Activated CD4-positive, alpha-beta T cell treated with anti-CD3 and anti-CD28 coated beads, Interleukin-2, Interleukin-6, amounts not matched to agents 100 ng/mL and 50 ng/mL, durations not matched to agents 16 hours and 8 hours (primary cell): Measurements from ENCODE around the gene UBE2V1.
"Not testable (repeated sequence)": the region's sequence is repeated elsewhere in the genome, so short reads cannot be mapped to it uniquely, and the experiment has no call there.

ENCODE experiments used
- DNase-seq: peaks from one replicate; pipeline ENCODE4 v3.0.0-alpha.2; 2020

The UBE2V1 gene

DNA sequence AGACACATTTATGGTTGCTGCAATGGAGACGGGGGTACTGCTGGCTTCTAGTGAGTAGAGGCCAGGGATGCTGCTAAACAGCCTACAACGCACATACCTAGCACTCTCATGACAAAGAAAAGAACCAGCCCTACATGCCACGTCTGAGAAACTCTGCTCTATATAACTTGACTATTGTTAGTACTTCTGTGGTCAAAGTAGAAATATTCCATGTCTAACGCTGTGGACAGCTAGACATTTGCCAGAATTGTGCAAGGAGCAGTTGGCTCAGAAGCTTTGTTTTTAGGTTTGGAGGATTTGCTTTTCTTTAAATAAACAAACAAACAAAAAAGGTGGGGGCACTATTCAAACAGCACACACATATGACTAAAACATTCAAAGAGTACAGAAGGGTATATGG is 20.5 kb downstream of the UBE2V1 start:
- no peak for DNase-seq

DNA sequence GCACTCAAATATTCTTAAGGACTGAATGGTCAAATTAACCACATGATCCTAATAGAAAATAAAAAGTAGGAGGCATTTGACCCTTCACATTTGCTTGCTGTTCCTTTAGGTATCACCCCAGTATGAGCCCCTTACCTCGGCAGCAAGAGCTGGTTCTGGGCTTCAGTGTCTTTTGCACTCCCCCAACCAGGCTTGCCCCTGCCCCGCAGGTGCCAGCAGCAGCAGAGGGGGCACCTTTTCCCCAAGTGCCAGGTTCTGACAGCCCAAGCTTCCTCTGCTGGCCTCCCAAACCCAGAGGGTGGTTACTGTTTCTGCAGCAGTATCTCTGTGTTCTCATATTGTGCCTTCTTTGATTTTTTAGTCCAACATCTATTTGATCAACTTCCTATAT is 23.2 kb downstream of the UBE2V1 start:
- DNase-seq = no peak

- no peak for DNase-seq
These were observed 23.7 kb downstream of the UBE2V1 start for GRCh38 chr20:50089140-50089786.

DNA sequence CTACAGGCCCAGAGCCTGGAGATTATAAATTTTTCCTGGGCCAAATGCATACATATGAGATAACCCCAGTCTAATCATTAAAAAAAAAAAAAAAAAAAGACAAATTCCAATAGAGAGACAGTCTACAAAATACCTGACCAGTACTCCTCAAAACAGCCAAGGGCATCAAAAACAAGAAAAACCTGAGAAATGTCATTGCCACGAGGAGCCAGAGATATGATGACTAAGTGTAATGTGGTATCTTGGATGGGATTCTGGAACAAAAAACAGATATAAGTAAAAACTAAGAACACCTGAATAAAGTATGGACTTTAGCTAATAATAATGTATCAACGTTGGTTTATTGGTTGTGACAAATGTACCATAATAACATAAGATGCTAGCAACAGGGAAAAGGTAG is 24.9 kb downstream of the UBE2V1 start:
- no peak for DNase-seq

- peak; percentile 62 for DNase-seq
These were observed 27.2 kb downstream of the UBE2V1 start for GRCh38 chr20:50085481-50086365.

DNA sequence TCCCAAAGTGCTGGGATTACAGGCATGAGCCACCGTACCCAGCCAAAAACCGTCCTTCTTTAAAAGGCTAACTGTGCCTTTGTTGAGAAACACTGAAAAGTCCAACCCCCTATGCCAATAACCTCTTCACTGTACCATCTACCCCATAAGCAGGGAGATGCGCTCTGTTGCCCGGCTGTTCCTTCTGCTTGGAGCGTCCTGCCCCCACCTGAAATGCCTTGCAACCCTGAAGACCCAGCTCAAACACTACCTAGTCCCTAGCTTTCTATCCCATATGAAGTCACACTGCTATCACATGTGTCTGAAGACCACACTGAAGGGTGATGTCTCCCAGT is 27.8 kb downstream of the UBE2V1 start:
- no peak for DNase-seq

DNA sequence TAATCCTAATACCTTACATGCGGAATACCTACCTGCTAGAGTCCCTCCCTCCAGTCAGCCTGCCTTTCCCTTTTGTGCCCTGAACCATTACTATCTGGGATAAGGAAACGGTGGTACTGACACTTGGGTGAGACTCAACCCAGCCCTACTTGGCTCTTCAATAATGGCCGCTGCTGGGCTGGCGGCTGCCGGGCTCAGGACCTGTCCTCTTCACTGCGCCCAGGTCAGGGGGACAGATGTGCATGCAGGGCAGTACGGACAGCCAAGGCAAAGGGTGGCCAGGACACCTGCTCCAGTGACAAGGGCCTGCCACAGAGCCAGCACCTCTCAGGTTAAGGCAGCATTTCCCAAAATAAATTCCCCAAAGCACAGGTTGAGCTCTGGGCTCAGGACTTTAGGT is 29.9 kb downstream of the UBE2V1 start:
- DNase-seq = no peak

- not testable (repeated sequence) for DNase-seq
These were observed 30.9 kb downstream of the UBE2V1 start for GRCh38 chr20:50082056-50082455.

GRCh38 chr20:50077818-50078601 is 34.9 kb downstream of the UBE2V1 start:
- DNase-seq = no peak

GRCh38 chr20:50073500-50073899 is 39.5 kb downstream of the UBE2V1 start:
- DNase-seq = no peak

DNA sequence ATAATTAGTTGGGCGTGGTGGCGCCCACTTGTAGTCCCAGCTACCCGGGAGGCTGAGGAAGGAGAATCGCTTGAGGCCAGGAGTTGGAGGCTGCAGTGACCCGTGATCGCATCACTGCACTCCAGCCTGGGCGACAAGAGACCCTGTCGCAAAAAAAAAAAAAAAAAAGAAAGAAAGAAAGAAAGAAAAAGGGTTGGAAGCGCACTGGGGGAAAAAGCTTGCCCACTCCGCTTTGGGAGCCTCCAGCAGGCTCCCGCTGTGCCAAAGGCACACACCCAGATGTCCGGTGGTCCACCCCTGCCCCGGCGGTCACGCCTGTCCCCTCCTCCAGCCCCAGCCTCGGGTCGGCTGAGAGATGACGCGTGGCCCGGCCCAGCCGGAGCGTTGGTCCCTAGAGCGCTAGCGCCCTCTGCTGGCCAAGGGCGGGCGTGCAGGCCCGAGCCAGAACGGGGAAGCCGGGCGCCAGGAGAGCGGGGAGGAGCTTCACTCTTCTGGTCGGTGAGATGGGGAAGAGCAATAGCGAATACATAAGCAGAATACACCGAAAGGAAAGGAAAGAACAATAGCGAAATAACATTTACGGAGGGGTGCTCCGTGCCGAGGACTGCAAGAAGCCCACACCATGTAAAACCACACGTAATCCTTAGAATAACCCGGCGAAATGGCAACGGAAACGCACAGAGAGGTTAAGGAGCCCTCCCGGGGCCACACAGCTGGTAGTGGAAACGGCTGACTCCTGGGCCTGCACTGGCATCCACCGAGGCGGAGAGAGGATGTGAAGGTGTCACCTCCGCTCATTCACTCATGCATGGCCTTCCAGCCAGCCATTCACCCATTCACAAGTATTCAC is 41.7 kb downstream of the UBE2V1 start:
- peak; percentile 95 for DNase-seq

GRCh38 chr20:50070361-50070760 is 42.6 kb downstream of the UBE2V1 start:
- no peak for DNase-seq

DNA sequence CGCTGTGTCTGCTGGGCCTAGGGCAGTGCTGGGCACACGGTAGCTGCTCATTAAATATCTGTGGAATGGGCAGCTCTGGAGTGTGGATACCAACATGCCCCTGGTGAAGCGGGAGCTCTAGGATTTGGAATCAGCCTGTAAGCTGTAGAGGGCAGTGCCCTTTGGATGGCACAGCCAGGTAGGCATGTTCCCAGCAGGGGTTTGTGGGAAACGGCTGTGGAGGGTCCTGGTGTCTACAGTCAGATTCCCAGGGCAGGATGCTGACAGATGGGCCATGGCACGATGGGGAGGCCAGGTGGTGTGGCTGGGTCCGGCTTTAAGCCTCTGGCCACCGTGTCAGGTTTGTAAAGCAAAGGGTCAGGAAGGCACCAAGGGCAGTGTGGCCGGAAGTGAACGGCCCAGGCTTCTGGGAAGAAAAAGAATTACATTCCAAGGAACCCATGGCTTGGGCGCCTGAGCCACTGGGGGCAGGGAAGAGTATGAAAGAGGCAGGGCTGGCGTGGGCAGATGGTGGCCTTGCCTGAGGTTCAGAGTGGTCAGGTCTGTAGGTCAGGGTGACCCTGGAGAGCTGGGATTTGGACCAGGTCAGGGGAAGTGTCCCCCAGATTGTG is 44.8 kb downstream of the UBE2V1 start:
- DNase-seq = no peak

DNA sequence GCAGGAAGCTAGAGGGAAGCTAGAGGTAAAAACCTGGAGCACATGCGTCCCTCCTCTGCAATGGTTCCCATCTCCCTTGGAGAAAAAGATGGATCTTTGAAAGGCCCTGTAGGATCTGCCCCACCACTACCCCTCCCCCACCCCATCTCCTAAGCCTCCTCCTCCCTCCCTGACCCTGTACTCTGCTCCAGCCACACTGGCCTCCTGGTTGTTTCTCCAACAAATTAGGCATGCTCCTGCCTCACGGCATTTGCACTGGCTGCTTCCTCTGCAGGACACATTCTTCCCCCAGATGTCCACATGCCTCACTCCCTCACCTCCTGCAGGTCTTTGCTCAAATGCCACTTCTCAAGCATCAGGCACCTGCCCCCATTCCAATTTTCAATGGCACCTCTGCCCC is 45.5 kb downstream of the UBE2V1 start:
- no peak for DNase-seq

DNA sequence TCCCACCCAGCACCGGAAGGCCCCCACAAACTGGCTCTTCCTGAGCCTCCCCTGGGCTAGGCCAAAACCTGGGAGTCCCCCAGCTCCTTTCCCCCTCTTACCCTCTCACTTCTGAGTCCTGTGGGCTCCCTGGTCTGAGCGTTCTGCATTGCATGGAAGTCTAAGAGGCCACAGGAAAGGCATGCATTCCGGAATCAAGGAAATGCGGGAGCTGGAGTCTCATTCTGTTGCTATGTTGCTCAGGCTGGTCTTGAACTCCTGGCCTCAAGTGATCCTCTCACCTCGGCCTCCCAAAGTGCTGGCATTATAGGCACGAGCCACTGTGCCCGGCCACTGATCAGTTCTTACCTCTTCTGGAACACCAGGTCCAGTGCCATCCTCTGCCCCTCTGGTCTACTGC is 45.9 kb downstream of the UBE2V1 start:
- no peak for DNase-seq

DNA sequence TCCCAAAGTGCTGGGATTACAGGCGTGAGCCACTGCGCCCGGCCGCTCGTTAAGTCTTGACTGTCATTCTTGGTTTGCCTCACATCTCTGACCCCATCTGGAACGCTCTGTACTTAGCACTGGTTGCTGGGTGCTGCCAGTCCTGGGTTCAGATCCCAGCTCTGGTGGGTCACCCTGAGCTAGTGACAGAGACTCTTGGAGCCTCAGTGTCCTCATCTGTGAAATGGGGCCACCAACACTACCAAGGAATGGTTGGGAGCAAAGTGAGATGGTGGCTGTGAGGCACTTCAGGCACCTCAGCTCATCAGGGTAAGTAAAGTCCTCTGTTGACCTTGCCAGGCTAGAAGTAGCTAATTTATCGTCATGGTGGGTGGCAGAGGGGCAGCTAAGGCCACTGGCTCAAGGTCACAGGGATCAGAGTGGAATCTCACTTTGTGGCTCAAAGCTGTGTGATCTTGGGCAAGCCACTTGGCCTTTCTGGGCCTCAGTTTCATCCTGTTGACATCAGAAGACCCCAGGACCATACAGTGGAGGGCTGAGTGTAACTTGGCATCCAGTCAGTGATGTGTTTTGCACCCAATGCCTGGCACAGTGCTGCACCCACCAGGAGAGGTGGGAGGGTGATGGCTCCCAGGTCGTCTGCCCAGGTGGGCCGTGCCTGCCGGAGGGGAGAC is 46.7 kb downstream of the UBE2V1 start:
- no peak for DNase-seq

DNA sequence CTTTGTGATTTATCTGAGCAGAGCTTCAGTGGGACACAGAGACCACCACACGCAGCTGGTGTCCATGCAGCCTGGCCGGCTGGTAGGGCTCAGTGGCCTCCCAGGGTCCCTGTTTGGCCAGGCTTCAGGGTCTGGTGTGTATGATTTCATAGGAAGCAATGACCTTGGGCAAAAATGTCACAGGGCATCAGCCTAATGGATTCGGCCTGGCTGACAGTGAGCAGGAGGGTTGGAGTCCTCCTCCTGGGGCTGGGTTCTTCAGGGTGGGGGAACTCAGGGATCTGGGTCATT is 47.7 kb downstream of the UBE2V1 start:
- no peak for DNase-seq

- DNase-seq = not testable (repeated sequence)
These were observed 49.2 kb downstream of the UBE2V1 start for GRCh38 chr20:50063763-50064162.

- no peak for DNase-seq
These were observed 50.7 kb downstream of the UBE2V1 start for GRCh38 chr20:50062006-50062838.

GRCh38 chr20:50061151-50062005 is 51.6 kb downstream of the UBE2V1 start:
- DNase-seq = no peak
